T47D (cell line): ENCODE data around the gene MIDN.

ENCODE experiments used
- DNase-seq, 2 experiments: peaks; one replicate each; pipeline versions ENCODE4 v3.0.0 to v3.0.0-alpha.2; 2011 to 2012; ENCODE audit warnings: low read depth in 1 of 2, low spot score in 1 of 2
- JUND ChIP-seq: IDR thresholded peaks from 2 replicates; pipeline ENCODE4 v1.6.1; 2012; ENCODE audit warnings: low read depth
- in situ Hi-C: cut with HindIII; loops from 2 replicates; pipeline ENCODE4 v1.10.0; 2016; ENCODE audit warnings: low sequenced_read_pairs, low pct_unique_long_range_greater_than_20kb

MIDN gene

GRCh38 chr19:1307755-1308303, 59.4 kb downstream of the MIDN start:
- in situ Hi-C loops = no loop called here
- DNase-seq = no peak
- TF ChIP-seq JUND = no peak

DNA sequence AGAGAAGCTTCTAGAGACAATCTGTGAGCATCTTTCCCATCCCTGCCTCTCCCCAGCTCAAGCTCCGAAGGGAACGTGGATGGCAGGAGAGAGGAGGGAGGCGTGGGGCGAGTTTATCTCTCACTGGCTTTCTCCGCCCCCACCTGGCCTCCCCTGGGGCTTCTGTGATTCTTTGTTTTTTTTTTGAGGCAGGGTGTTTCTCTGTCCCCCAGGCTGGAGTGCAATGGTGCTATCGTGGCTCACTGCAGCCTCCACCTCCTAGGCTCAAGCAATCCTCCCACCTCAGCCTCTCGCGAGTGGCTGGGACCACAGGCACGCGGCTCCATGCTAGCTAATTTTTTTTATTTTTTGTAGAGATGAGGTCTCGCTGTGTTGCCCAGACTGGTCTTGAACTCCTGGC, 60.3 kb downstream of the MIDN start:
- in situ Hi-C loops = no loop called here
- no peak for TF ChIP-seq JUND
- no peak for DNase-seq
